Fibroblast of skin of right quadriceps (primary cell): Measurements from ENCODE around the gene EFEMP1.

Experiments
- DNase-seq: peaks from one replicate; pipeline ENCODE4 v3.0.0-alpha.2; 2013

EFEMP1 gene

GRCh38 chr2:55932843-55933242, 9.3 kb upstream of the EFEMP1 start:
- no peak for DNase-seq

- no peak for DNase-seq
These were observed 7.7 kb upstream of the EFEMP1 start for GRCh38 chr2:55931281-55931680.

DNA sequence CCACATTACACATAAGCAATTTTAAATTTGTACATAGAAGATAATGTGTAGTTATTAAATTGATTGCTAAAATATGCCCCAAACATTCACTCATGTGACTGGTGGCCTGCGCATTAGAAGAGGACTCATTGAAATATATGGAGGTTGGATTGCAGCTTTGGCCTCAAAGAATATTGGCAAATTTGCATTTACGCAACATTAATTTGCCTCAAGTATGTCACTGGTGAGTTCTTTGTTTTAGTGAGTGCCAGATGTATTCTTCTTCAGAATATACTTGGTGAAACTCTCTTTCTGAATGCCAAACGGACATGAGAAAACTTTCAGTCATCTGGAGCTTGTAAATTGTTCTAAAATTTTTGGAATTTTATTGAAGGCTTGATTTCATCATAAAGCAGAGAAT, 5.9 kb upstream of the EFEMP1 start:
- peak; percentile 19 for DNase-seq

DNA sequence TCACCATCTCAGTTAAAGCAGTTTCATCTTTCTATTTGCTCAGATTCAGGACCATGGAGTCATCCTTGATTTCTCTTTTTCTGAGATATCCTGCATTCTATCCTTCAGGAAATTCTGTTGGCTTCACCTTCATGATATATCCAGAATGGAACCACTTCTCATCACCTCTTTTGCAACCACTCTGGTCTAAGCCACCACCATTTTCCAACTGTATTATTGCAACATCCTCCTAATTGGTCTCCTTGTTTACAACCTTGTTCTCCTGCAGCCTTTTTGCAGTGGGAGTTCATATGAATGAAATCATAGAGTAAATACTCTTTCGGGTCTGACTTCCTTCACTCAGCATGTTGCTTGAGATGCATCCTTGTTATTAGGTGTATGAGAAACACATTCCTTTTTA, 3.4 kb upstream of the EFEMP1 start:
- no peak for DNase-seq

DNA sequence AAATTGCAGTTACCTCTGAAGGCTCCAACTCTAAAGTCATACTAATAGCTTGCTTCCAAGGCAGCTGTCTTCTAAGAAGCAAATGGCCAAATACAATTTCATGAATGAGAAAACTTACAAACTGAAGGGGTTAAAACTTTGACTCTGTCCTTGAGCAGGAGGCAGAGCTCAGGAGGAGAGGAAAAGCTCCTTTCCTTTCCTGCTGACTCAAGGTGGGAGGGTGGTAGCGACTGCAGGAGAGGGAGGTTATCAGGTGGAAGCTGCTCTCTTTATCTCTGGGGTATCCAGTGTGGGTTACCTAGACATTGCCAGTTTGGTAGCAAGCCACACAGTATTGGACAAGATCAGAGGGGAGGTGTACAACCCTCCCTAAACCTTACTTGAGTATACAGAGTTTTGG, 2.7 kb upstream of the EFEMP1 start:
- DNase-seq = no peak

DNA sequence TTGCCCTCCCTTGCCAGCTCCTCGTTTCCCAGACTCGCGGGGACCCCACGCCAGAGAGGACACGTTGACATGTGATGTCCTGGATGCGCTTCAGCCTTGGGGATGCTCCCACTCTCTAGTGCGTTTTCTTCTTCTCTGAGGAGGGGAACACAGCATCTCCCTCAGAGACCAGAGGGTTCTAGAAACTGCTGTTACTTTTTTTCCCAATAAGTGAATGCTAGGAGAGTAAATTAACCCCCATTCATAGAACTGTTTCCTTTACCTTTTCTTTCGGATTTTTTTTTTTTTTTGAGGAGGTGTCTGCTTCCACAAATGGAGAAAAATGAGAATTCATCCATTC, 370 bp upstream of the EFEMP1 start:
- DNase-seq = no peak

DNA sequence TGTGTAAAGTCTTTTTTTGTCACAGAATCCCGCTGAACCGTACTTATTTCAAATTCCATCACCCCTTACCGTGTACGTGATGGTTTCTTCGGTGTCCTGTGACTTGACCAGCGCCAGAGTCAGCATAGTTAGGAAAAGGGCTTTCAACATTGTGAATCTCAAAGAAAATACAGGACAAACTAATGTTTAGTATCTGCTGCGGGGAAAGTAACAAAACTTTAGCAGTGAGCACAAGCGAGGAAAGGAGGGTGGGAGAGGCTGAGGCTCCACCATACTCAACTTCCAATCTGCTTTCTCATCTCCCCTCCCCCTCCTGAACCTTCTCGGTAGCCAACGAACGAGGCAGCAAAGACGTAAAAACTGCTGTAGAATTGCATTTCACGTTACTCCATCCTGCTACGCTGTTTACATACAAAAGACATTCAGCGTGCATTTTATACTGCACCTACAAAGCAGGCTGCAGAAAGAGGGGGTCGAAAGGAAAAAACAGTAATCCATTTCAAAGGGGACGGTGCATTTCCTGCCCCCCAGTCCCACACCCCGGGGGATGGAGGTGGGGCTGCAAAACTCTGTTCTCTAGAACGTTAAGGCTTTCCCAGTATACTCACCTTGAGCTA, 1.2 kb downstream of the EFEMP1 start:
- peak; percentile 47 for DNase-seq

GRCh38 chr2:55919574-55919973, 4.0 kb downstream of the EFEMP1 start:
- DNase-seq = no peak

DNA sequence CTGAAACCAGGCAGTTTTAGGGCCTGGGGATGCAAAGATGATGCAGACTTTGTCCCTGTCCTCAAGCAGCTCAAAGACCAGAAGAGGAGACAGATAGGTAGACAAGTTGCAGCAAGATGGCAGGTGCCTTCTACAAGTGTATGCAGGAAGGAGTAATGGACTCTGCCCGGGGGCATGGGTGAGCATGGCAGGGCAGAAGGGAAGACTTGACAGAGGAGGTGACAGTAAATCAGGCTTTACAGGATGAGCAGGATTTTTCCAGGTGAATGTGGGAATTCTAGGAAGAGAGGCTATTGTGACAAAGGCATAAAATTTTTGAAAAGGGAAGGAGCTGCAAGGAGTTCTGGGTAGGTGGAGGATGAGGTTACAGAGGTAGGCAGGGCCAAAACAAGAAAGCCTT, 4.7 kb downstream of the EFEMP1 start:
- DNase-seq = no peak

- no peak for DNase-seq
These were observed 5.7 kb downstream of the EFEMP1 start for GRCh38 chr2:55917713-55918390.

GRCh38 chr2:55917117-55917516, 6.5 kb downstream of the EFEMP1 start:
- DNase-seq = no peak

DNA sequence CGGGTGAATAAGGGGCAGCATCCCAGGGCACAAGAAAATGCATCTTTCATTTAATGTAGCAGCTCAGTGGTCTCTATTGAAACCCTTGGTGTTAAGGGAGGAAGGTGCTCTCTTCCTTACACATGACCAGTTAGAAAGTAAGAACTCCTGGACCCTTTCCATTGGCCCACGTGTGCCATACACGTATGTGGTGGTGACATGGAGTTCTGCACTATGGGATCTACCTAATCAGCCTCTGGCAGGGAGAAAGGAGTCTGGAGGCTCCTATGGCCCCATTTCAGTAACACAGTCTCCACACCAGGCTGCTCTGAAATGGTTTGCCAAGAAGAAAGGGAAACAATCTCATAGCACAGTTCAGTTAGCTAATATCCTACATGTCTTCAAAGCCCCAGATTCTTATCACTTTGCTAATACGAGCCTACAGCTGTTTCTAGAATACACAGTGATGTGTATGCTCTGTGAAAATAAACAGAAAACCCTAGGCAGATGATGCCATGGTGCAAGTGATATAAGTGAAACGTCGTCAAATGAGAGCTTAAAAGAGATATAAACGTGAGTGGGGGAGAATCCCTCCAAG, 7.0 kb downstream of the EFEMP1 start:
- no peak for DNase-seq

DNA sequence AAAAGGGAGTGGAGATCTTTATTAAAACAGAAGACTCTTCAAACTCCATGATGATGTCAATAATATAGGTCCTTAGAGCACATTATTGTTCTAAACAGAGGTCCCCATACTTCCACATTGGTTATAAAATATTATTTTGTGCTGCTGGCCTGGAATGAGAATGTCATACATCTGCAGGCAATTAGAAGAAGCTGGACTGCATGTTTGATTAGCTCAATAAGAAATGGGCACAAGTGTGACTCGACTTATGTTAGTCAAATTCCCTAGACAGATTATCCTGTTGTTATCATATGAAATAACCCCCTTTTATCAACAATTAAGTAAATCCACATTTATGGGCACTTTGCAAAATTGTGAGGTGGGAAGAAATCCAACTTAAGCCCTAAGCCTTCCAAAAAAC, 8.8 kb downstream of the EFEMP1 start:
- no peak for DNase-seq

DNA sequence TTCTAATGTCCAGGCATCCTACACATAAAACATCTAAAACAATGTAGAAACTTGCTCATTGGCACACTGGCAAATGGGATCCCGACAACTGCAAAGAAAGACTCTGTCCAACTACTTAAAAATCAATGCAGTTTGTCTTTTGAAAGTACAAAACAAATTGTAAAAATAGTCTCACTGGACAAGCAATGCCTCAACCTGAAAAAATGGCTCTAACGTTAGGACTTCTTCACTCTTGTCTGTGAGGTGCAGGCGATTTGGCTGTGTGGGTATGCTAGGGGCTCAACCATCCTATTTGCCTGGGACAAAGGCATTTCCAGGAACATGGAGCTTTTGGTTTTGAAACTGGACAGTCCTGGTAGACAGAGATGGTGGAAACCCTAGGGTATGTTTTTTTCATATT, 10.7 kb downstream of the EFEMP1 start:
- no peak for DNase-seq

GRCh38 chr2:55910077-55910476, 13.5 kb downstream of the EFEMP1 start:
- no peak for DNase-seq

- no peak for DNase-seq
These were observed 15.9 kb downstream of the EFEMP1 start for GRCh38 chr2:55907686-55908085.

DNA sequence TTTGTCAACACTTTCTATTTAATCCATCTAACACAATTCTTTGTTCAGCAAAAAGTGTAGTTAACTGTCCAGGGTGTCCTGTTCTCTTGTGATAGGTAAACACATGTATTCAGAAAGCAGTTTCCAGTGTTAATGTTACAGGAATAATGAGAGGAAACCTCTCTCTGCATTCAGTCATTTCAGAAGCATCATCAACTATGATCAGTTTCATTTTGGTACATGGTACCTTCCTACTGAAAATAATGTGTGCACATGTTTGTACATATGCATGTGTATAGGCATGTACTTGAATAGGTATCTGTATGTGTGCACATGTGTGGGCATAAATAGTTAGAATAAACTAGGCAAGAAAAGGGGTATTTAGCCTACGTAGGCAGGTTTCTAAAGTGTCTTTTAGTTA, 16.6 kb downstream of the EFEMP1 start:
- no peak for DNase-seq

- no peak for DNase-seq
These were observed 19.9 kb downstream of the EFEMP1 start for GRCh38 chr2:55903727-55904126.

- no peak for DNase-seq
These were observed 20.6 kb downstream of the EFEMP1 start for GRCh38 chr2:55902971-55903370.

GRCh38 chr2:55902429-55902828, 21.2 kb downstream of the EFEMP1 start:
- no peak for DNase-seq

GRCh38 chr2:55901941-55902340, 21.6 kb downstream of the EFEMP1 start:
- no peak for DNase-seq

- peak; percentile 66 for DNase-seq
These were observed 22.3 kb downstream of the EFEMP1 start for GRCh38 chr2:55901322-55901721.

DNA sequence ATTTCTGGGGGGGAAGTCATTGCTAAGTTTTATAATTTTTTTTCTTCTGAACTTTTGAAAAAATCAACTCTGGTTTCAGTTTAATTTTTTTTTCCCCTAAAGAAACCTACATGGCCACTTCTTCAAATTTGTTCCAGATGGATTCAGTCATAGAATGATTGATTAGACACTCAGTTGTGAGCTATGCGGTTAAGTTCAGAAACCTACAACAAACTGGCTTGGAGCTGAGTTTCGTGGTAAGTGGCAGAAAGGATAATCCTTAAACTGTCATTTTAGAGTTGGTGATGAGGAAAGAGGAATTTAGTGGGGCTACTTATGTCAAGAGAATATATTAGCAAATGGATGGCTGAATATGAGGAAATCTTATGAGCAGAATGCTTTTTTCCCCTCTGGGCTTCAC, 23.7 kb downstream of the EFEMP1 start:
- peak; percentile 97 for DNase-seq

- no peak for DNase-seq
These were observed 25.1 kb downstream of the EFEMP1 start for GRCh38 chr2:55898386-55899040.
